A549 (cell line): ENCODE measurements around the gene RBBP8. TPM values are rescaled to one million over a fixed set of nuclear protein-coding genes. Genes with fewer than 3 reads are reported as not detected.

Experiments used
- ATAC-seq, 2 experiments: fragments of 200-7000 bp in 1 of 2; fragments of >200 bp in 1 of 2; cut with Nextera tagmentation in 1 of 2; cut with Tn5 transposase in 1 of 2; 3 replicates each; pipeline versions ENCODE4 v1.8.0 to v1.9.1; 2018 to 2020; ENCODE audit warnings: mild to moderate bottlenecking in 1 of 2, moderate library complexity in 1 of 2
- CTCF ChIA-PET: fragments of 300-600 bp; sonication (Branson Sonifier 250); formaldehyde crosslinking; extraction: SDS; loops from one replicate; lab custom pipeline; 2021; ENCODE audit warnings: antibody characterized with exemption, inconsistent platforms; lab: Yijun Ruan, JAX
- POLR2A ChIA-PET: fragments of 350-600 bp; formaldehyde crosslinking; extraction: SDS; loops from one replicate; lab custom pipeline; 2021; ENCODE audit warnings: antibody characterized with exemption, inconsistent platforms; lab: Yijun Ruan, JAX
- DNase-seq, 2 experiments: peaks; one replicate each; pipeline versions ENCODE4 v3.0.0 to v3.0.0-alpha.2; 2011 to 2016; ENCODE audit warnings: low read depth in 1 of 2, low spot score in 1 of 2
- FAIRE-seq: peaks from 2 replicates; lab custom pipeline; 2011; peaks lifted over from hg19 to GRCh38; lab: Jason Lieb, UNC
- H3K27ac ChIP-seq, 2 experiments: fragments of >200 bp; sonication (Bioruptor Twin); formaldehyde crosslinking; 3 replicates each; pipeline ENCODE4 v1.5.1; 2016 to 2017
- H3K4me1 ChIP-seq: fragments of >200 bp; sonication (Bioruptor Twin); formaldehyde crosslinking; 3 replicates; pipeline ENCODE4 v1.6.1; 2016
- H3K4me2 ChIP-seq: fragments of >200 bp; sonication (Bioruptor Twin); formaldehyde crosslinking; 3 replicates; pipeline ENCODE4 v1.6.1; 2016
- H3K4me3 ChIP-seq: fragments of >200 bp; sonication (Bioruptor Twin); formaldehyde crosslinking; 3 replicates; pipeline ENCODE4 v1.5.1; 2016
- H3K9me3 ChIP-seq: fragments of >200 bp; sonication (Bioruptor Twin); formaldehyde crosslinking; 3 replicates; pipeline ENCODE4 v1.6.1; 2016
- ATOH8 ChIP-seq: fragments of 250-450 bp; sonication (Bioruptor Pico); IDR thresholded peaks from 2 replicates; pipeline ENCODE4 v1.5.0; 2020; ENCODE audit warnings: low read depth, mild to moderate bottlenecking, moderate library complexity
- CBX2 ChIP-seq: fragments of 200-600 bp; sonication (generic); IDR thresholded peaks from 2 replicates; pipeline ENCODE4 v1.6.1; 2016; ENCODE audit warnings: low read depth, mild to moderate bottlenecking, borderline replicate concordance
- EHF ChIP-seq: fragments of 250-450 bp; sonication (Bioruptor Pico); IDR thresholded peaks from 2 replicates; pipeline ENCODE4 v1.5.0; 2020; ENCODE audit warnings: mild to moderate bottlenecking
- EHMT2 ChIP-seq: fragments of 200-600 bp; sonication (generic); IDR thresholded peaks from 2 replicates; pipeline ENCODE4 v1.6.1; 2016; ENCODE audit warnings: antibody characterized with exemption, low read depth, mild to moderate bottlenecking, moderate library complexity
- ELK1 ChIP-seq: fragments of 150-350 bp; IDR thresholded peaks from 2 replicates; pipeline ENCODE4 v1.6.1; 2014; ENCODE audit warnings: low read depth, mild to moderate bottlenecking, low read length
- EP300 ChIP-seq, 2 experiments: fragments of >200 bp; sonication (Bioruptor Twin); formaldehyde crosslinking; IDR thresholded peaks; 2 replicates in 1 of 2; 3 replicates in 1 of 2; pipeline ENCODE4 v1.6.1; 2016 to 2017
- ESRRA ChIP-seq: fragments of 150-350 bp; IDR thresholded peaks from 2 replicates; pipeline ENCODE4 v1.6.1; 2014; ENCODE audit warnings: mild to moderate bottlenecking, low read length, borderline replicate concordance
- FOSB ChIP-seq: fragments of 250-450 bp; sonication (Bioruptor Pico); IDR thresholded peaks from 2 replicates; pipeline ENCODE4 v1.5.0; 2020; ENCODE audit warnings: mild to moderate bottlenecking, moderate library complexity
- HEYL ChIP-seq: fragments of 250-450 bp; sonication (Bioruptor Pico); IDR thresholded peaks from 2 replicates; pipeline ENCODE4 v1.8.0; 2021; ENCODE audit warnings: mild to moderate bottlenecking, moderate library complexity
- HMGXB4 ChIP-seq: fragments of 250-450 bp; sonication (Bioruptor Pico); IDR thresholded peaks from 2 replicates; pipeline ENCODE4 v1.5.0; 2021; ENCODE audit warnings: mild to moderate bottlenecking, moderate library complexity, borderline replicate concordance
- HOXB13 ChIP-seq: fragments of 250-450 bp; sonication (Bioruptor Pico); IDR thresholded peaks from 2 replicates; pipeline ENCODE4 v1.5.0; 2020; ENCODE audit warnings: low read depth, mild to moderate bottlenecking, moderate library complexity
- JUNB ChIP-seq: fragments of >200 bp; sonication (Bioruptor Twin); formaldehyde crosslinking; IDR thresholded peaks from 2 replicates; pipeline ENCODE4 v1.6.1; 2016
- MAFK ChIP-seq: fragments of 450-650 bp; IDR thresholded peaks from 2 replicates; pipeline ENCODE4 v1.6.1; 2014; ENCODE audit not compliant: partially characterized antibody
- MAX ChIP-seq: IDR thresholded peaks from 2 replicates; pipeline ENCODE4 v1.6.1; 2012
- NFE2L2 ChIP-seq: fragments of 150-350 bp; conservative IDR thresholded peaks from 2 replicates; pipeline ENCODE4 v1.6.1; 2014; ENCODE audit warnings: low read length
- NPAS2 ChIP-seq: fragments of 250-450 bp; sonication (Bioruptor Pico); IDR thresholded peaks from 2 replicates; pipeline ENCODE4 v1.8.0; 2022; ENCODE audit warnings: mild to moderate bottlenecking, moderate library complexity, borderline replicate concordance
- PHF8 ChIP-seq: fragments of 200-600 bp; sonication (generic); IDR thresholded peaks from 2 replicates; pipeline ENCODE4 v1.6.1; 2016; ENCODE audit warnings: low read depth, mild to moderate bottlenecking, antibody characterized with exemption, moderate library complexity, borderline replicate concordance
- RAD21 ChIP-seq, 2 experiments: fragments of >200 bp in 1 of 2; sonication (Bioruptor Twin) in 1 of 2; formaldehyde crosslinking in 1 of 2; IDR thresholded peaks in 1 of 2; conservative IDR thresholded peaks in 1 of 2; 2 replicates in 1 of 2; 3 replicates in 1 of 2; pipeline ENCODE4 v1.6.1; 2012 to 2018; ENCODE audit warnings: inconsistent platforms in 1 of 2
- RARB ChIP-seq: fragments of 250-450 bp; sonication (Bioruptor Pico); IDR thresholded peaks from 2 replicates; pipeline ENCODE4 v1.8.0; 2021; ENCODE audit warnings: mild to moderate bottlenecking, moderate library complexity
- RFX5 ChIP-seq: fragments of 450-650 bp; IDR thresholded peaks from 2 replicates; pipeline ENCODE4 v1.7.1; 2014; ENCODE audit warnings: antibody characterized with exemption, mild to moderate bottlenecking, moderate library complexity
- RNF2 ChIP-seq: fragments of 200-600 bp; sonication (generic); IDR thresholded peaks from 2 replicates; pipeline ENCODE4 v1.6.1; 2016; ENCODE audit warnings: low read depth, mild to moderate bottlenecking, antibody characterized with exemption, moderate library complexity, borderline replicate concordance
- SMC3 ChIP-seq: fragments of >200 bp; sonication (Bioruptor Twin); formaldehyde crosslinking; IDR thresholded peaks from 3 replicates; pipeline ENCODE4 v1.6.1; 2018; ENCODE audit warnings: inconsistent platforms
- SREBF2 ChIP-seq: fragments of 450-650 bp; IDR thresholded peaks from 2 replicates; pipeline ENCODE4 v1.6.1; 2014; ENCODE audit warnings: mild to moderate bottlenecking, moderate library complexity
- TFCP2L1 ChIP-seq: fragments of 250-450 bp; sonication (Bioruptor Pico); IDR thresholded peaks from 2 replicates; pipeline ENCODE4 v1.5.0; 2021; ENCODE audit warnings: mild to moderate bottlenecking
- TP53 ChIP-seq: fragments of 250-450 bp; sonication (Bioruptor Pico); IDR thresholded peaks from 2 replicates; pipeline ENCODE4 v1.5.0; 2021; ENCODE audit warnings: mild to moderate bottlenecking, moderate library complexity
- ZFP36 ChIP-seq: fragments of 450-650 bp; IDR thresholded peaks from 2 replicates; pipeline ENCODE4 v1.6.1; 2014; ENCODE audit warnings: borderline replicate concordance; ENCODE audit not compliant: partially characterized antibody
- WGBS: methylation state at CpG from one replicate; pipeline ENCODE4 v1.1.6; 2017; ENCODE audit errors: missing lambda C conversion rate; 5-methylcytosine and 5-hydroxymethylcytosine counted together
- polyA plus RNA-seq, 4 experiments: library from polyadenylated mRNA; depleted of rRNA in 3 of 4; stranded (reverse); fragments of >200 nt; fragmentation: RNase III in 1 of 4; extraction: RNeasy Plus Mini Kit Qiagen cat#74134 plus additional on column Dnase treatment in 1 of 4; gene quantifications; 2 replicates in 3 of 4; 3 replicates in 1 of 4; pipeline ENCODE4 v1.2.3, GENCODE V29; 2011 to 2017
- TF ChIP-seq, protein P1 (sequence below): fragments of 200-600 bp; sonication (generic); IDR thresholded peaks from 2 replicates; pipeline ENCODE4 v1.6.1; 2016; ENCODE audit warnings: antibody characterized with exemption, mild to moderate bottlenecking, moderate library complexity
- TF ChIP-seq, protein P2 (sequence below): fragments of >200 bp; sonication (Bioruptor Twin); formaldehyde crosslinking; IDR thresholded peaks from 3 replicates; pipeline ENCODE4 v1.6.1; 2016

RBBP8 gene
- polyA plus RNA-seq, 2 of the 4 experiments (the other 2 are of a cell fraction), result 26.8 to 65.4 TPM

DNA sequence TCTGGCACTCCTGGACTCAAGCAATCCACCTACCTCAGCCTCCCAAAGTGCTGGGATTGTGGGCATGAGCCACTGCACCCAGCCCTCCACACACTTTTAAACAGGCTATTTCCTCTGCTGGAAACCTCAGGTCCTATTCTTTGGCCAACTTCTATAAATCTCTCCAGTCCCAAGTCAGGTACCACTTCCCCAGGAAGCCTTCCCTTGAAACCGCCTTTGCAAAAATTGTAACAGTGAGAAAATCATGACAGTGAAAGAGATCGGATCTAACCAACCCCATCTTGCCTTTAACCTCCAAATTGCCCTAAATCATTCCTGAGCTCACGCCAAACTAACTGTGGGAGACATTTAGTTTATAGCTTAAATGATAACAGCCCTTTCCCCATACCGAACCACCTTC, 134.9 kb downstream of the RBBP8 start:
- no peak for DNase-seq
- ChIA-PET CTCF (interaction anchor here (0.6 kb wide), 1 partner anchor 135 kb away, joined by 4 read pairs; the partner anchor contains the start of gene RBBP8), POLR2A (no interaction called here)
- H3K4me1 ChIP-seq, result 0 out of 3 replicates have a peak, but pooled peaks cover 3% of the 10 kb centered on the region
- WGBS, result 97% methylated on average over 4 of the region's 4 CpGs
- H3K4me3 ChIP-seq, result no peak overlapping the region
- H3K27ac ChIP-seq, result no peak overlapping the region
- no peak overlapping the region for H3K4me2 ChIP-seq
- TF ChIP-seq HEYL (CRISPR knock-in tag), result no peak
- no peak for TF ChIP-seq NPAS2 (CRISPR knock-in tag)
- TF ChIP-seq EP300 (IDR thresholded peaks at IDR 0.05), result no peak
- TF ChIP-seq HMGXB4 (CRISPR knock-in tag), result no peak
- no peak for TF ChIP-seq RAD21 (conservative IDR thresholded peaks at IDR 0.05 in 1 of 2, IDR thresholded peaks at IDR 0.05 in 1 of 2)
- no peak for TF ChIP-seq RFX5
- TF ChIP-seq RARB (CRISPR knock-in tag), result no peak
- no peak for TF ChIP-seq JUNB
- no peak for TF ChIP-seq EHF (CRISPR knock-in tag)
- no peak for TF ChIP-seq SREBF2
- no peak for TF ChIP-seq ZFP36
- no peak for TF ChIP-seq SMC3
- TF ChIP-seq ELK1, result no peak
- TF ChIP-seq NFE2L2, result no peak
- TF ChIP-seq FOSB, result no peak
- TF ChIP-seq HOXB13 (CRISPR knock-in tag), result no peak
- TF ChIP-seq MAFK, result no peak
- no peak for TF ChIP-seq TP53
- TF ChIP-seq, all 56 proteins: peak for 0
- ATAC-seq, result no peak
- H3K9me3 ChIP-seq, result no peaks in the 10 kb centered on the region
- FAIRE-seq, result no peak

GRCh38 chr18:23068570-23069310, 135.6 kb downstream of the RBBP8 start:
- no peaks in the 10 kb centered on the region for H3K9me3 ChIP-seq
- no peak overlapping the region for H3K4me2 ChIP-seq
- ATAC-seq (no peak), DNase-seq (no peak), FAIRE-seq (no peak)
- CTCF ChIA-PET, result no interaction called here
- 90% methylated on average over 7 of the region's 7 CpGs for WGBS
- POLR2A ChIA-PET, result no interaction called here
- no peak overlapping the region for H3K4me3 ChIP-seq
- 0 out of 3 replicates have a peak, but pooled peaks cover 3% of the 10 kb centered on the region for H3K4me1 ChIP-seq
- no peak overlapping the region for H3K27ac ChIP-seq
- TF ChIP-seq EHMT2, result no peak
- no peak for TF ChIP-seq ZFP36
- no peak for TF ChIP-seq ESRRA
- no peak for TF ChIP-seq MAFK
- TF ChIP-seq NFE2L2, result no peak
- no peak for TF ChIP-seq RNF2
- no peak for TF ChIP-seq CBX2
- TF ChIP-seq, protein P1, sequence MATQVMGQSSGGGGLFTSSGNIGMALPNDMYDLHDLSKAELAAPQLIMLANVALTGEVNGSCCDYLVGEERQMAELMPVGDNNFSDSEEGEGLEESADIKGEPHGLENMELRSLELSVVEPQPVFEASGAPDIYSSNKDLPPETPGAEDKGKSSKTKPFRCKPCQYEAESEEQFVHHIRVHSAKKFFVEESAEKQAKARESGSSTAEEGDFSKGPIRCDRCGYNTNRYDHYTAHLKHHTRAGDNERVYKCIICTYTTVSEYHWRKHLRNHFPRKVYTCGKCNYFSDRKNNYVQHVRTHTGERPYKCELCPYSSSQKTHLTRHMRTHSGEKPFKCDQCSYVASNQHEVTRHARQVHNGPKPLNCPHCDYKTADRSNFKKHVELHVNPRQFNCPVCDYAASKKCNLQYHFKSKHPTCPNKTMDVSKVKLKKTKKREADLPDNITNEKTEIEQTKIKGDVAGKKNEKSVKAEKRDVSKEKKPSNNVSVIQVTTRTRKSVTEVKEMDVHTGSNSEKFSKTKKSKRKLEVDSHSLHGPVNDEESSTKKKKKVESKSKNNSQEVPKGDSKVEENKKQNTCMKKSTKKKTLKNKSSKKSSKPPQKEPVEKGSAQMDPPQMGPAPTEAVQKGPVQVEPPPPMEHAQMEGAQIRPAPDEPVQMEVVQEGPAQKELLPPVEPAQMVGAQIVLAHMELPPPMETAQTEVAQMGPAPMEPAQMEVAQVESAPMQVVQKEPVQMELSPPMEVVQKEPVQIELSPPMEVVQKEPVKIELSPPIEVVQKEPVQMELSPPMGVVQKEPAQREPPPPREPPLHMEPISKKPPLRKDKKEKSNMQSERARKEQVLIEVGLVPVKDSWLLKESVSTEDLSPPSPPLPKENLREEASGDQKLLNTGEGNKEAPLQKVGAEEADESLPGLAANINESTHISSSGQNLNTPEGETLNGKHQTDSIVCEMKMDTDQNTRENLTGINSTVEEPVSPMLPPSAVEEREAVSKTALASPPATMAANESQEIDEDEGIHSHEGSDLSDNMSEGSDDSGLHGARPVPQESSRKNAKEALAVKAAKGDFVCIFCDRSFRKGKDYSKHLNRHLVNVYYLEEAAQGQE, result no peak
- TF ChIP-seq, protein P2, sequence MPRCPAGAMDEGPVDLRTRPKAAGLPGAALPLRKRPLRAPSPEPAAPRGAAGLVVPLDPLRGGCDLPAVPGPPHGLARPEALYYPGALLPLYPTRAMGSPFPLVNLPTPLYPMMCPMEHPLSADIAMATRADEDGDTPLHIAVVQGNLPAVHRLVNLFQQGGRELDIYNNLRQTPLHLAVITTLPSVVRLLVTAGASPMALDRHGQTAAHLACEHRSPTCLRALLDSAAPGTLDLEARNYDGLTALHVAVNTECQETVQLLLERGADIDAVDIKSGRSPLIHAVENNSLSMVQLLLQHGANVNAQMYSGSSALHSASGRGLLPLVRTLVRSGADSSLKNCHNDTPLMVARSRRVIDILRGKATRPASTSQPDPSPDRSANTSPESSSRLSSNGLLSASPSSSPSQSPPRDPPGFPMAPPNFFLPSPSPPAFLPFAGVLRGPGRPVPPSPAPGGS, result no peak
- no peak for TF ChIP-seq PHF8
- TF ChIP-seq FOSB, result no peak
- no peak for TF ChIP-seq ATOH8 (CRISPR knock-in tag)
- TF ChIP-seq TFCP2L1 (CRISPR knock-in tag), result no peak
- no peak for TF ChIP-seq JUNB
- TF ChIP-seq MAX, result no peak
